HG02981 (cell line): ENCODE data around the gene PHACTR2.
"Not testable (repeated sequence)": the region's sequence is repeated elsewhere in the genome, so short reads cannot be mapped to it uniquely, and the experiment has no call there.

Experiments used
- ATAC-seq: cut with Tn5 transposase; IDR thresholded peaks from one replicate; pipeline ENCODE4 v1.9.1; 2021; ENCODE audit warnings: mild to moderate bottlenecking, moderate library complexity; ENCODE audit not compliant: unreplicated experiment

PHACTR2 gene

GRCh38 chr6:143738072-143738690, 60.4 kb downstream of the PHACTR2 start:
- ATAC-seq = not testable (repeated sequence)

GRCh38 chr6:143739341-143739851, 61.6 kb downstream of the PHACTR2 start:
- ATAC-seq = no peak

GRCh38 chr6:143740213-143740612, 62.4 kb downstream of the PHACTR2 start:
- ATAC-seq = no peak

- no peak for ATAC-seq
These were observed 63.7 kb downstream of the PHACTR2 start for GRCh38 chr6:143741480-143741879.

- no peak for ATAC-seq
These were observed 64.5 kb downstream of the PHACTR2 start for GRCh38 chr6:143742070-143742954.

- ATAC-seq = no peak
These were observed 65.1 kb downstream of the PHACTR2 start for GRCh38 chr6:143742955-143743255.

- no peak for ATAC-seq
These were observed 65.8 kb downstream of the PHACTR2 start for GRCh38 chr6:143743301-143744166.

GRCh38 chr6:143744551-143745165, 66.9 kb downstream of the PHACTR2 start:
- ATAC-seq = no peak

GRCh38 chr6:143745166-143746133, 67.7 kb downstream of the PHACTR2 start:
- no peak for ATAC-seq

GRCh38 chr6:143746202-143747119, 68.7 kb downstream of the PHACTR2 start:
- ATAC-seq = no peak

GRCh38 chr6:143747347-143747842, 69.6 kb downstream of the PHACTR2 start:
- ATAC-seq = no peak

GRCh38 chr6:143749891-143750290, 72.1 kb downstream of the PHACTR2 start:
- no peak for ATAC-seq

GRCh38 chr6:143750877-143751276, 73.1 kb downstream of the PHACTR2 start:
- ATAC-seq = no peak

GRCh38 chr6:143752459-143752858, 74.7 kb downstream of the PHACTR2 start:
- ATAC-seq = no peak

- no peak for ATAC-seq
These were observed 75.9 kb downstream of the PHACTR2 start for GRCh38 chr6:143753678-143754077.

GRCh38 chr6:143754204-143754603, 76.4 kb downstream of the PHACTR2 start:
- no peak for ATAC-seq

GRCh38 chr6:143755301-143755744, 77.6 kb downstream of the PHACTR2 start:
- no peak for ATAC-seq

GRCh38 chr6:143757346-143757832, 79.6 kb downstream of the PHACTR2 start:
- ATAC-seq = no peak
